Measurements from ENCODE around the gene RNF180. TPM values are rescaled to one million over a fixed set of nuclear protein-coding genes. Genes with fewer than 3 reads are reported as not detected.
A peak's percentile ranks its signal among the peaks of the same experiment; 100 is the strongest.

Gene RNF180
- total and polyA plus RNA-seq, 2 donors: 0.52 to 1.8 TPM

DNA sequence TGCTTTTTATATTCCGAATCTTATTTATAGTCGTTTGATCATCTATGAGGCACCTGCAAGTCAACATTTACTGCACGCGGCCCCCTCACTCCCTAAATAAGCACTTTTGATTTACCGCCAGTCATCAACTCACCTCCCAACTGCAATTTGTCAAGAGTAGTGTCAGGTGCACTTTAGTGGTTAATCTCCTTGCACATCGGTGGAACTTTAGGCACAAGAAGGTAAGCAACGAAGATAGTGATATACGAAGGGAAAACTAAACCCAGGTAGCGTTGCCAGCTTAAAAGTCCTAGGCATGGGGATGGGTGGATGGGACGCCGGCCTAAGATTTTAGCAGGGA lies 513 bp upstream of the RNF180 start:
- WGBS: 60% methylated on average over 11 of the region's 11 CpGs
- DNase-seq (ENCODE audit: low read depth in 6 of 9, low spot score in 9 of 9): no peak
- H3K4me3 ChIP-seq (ENCODE audit: low read length in 2 of 2): peak overlapping the region in 1 of 2 donors; percentile 38
- no peaks in the 10 kb centered on the region for H3K4me1 ChIP-seq (ENCODE audit: control insufficient read depth in 2 of 2, insufficient read depth in 2 of 2, low read length in 2 of 2)
- H3K27me3 ChIP-seq (ENCODE audit: control insufficient read depth in 2 of 2, insufficient read depth in 1 of 2, low read length in 1 of 2): peaks cover 21 to 33% of the 10 kb centered on the region in 2 donors
- H3K36me3 ChIP-seq (ENCODE audit: control insufficient read depth in 2 of 2, insufficient read depth in 2 of 2, low read length in 1 of 2): no peaks in the 10 kb centered on the region
- no peak overlapping the region for H3K27ac ChIP-seq (ENCODE audit: low read depth in 1 of 2, low read length in 1 of 2)
- H3K9me3 ChIP-seq (ENCODE audit: control insufficient read depth in 2 of 2, insufficient read depth in 1 of 2, low read length in 1 of 2): peaks cover 0 to 3% of the 10 kb centered on the region in 2 donors

DNA sequence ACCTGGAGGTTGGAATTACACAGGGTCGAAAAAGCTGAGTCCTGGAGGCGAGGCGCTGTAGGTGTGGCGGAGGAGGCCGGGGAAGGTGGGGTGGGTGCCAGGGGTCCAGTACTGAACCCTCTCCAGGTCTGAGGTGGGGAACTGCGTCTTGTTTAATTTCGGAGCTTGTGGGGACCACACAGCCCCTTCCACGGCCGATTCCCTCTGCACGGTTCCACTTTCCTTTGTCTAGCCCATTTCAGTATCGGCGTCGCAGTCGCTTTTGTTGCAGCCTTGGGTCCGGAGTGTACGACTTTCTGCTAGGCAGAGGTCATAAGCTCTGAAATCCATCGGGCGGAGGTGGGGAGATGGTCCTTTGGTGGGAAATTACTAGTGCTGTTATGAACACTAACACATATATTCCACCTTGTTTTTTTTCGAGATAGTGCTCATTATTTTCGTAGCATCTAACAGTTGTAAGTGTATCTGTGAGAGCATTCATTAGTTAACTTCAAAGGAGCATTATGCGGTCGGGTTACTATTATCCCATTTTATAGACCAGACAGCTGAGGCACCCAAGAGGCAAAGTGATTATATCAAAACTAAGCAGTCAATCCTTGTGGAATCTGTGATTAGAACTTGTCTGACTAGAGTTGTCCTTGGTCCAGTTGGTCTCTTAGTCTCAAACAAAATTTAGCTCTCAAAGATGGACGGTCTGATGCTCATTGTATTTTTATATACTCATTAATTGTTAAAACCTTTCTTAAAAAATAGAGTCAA lies 737 bp downstream of the RNF180 start:
- H3K36me3 ChIP-seq (ENCODE audit: control insufficient read depth in 2 of 2, insufficient read depth in 2 of 2, low read length in 1 of 2): no peaks in the 10 kb centered on the region
- H3K27ac ChIP-seq (ENCODE audit: low read depth in 1 of 2, low read length in 1 of 2): no peak overlapping the region
- H3K4me3 ChIP-seq (ENCODE audit: low read length in 2 of 2): peak overlapping the region; percentile 23 to 38
- WGBS: 25% methylated on average over 23 of the region's 23 CpGs
- H3K9me3 ChIP-seq (ENCODE audit: control insufficient read depth in 2 of 2, insufficient read depth in 1 of 2, low read length in 1 of 2): peaks cover 0 to 3% of the 10 kb centered on the region in 2 donors
- H3K4me1 ChIP-seq (ENCODE audit: control insufficient read depth in 2 of 2, insufficient read depth in 2 of 2, low read length in 2 of 2): no peaks in the 10 kb centered on the region
- peaks cover 21 to 33% of the 10 kb centered on the region in 2 donors for H3K27me3 ChIP-seq (ENCODE audit: control insufficient read depth in 2 of 2, insufficient read depth in 1 of 2, low read length in 1 of 2)
- no peak for DNase-seq (ENCODE audit: low read depth in 6 of 9, low spot score in 9 of 9)

DNA sequence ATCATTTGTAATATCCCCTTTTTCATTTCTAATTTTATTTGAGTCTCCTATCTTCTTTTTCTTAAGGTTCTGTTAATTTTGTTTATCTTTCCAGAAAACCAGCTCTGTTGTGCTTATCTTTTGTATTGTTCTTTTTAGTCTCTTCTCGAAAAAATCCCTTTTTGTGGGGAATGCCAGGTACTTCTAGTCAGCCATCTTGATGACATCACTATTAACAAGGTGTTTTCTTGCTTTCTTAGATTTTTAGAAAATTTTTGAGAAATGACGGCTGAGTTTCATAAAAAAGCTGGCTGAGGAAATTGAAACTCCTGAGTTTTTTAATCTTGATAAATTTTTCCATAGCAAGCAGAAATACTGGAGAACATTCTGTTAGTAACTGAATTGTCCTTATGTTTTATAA lies 10.7 kb downstream of the RNF180 start:
- WGBS: 92% methylated on average over 2 of the region's 2 CpGs
- Histone ChIP-seq H3K9me3 (ENCODE audit: control insufficient read depth in 2 of 2, insufficient read depth in 1 of 2, low read length in 1 of 2) (no peaks in the 10 kb centered on the region), H3K4me1 (ENCODE audit: control insufficient read depth in 2 of 2, insufficient read depth in 2 of 2, low read length in 2 of 2) (no peaks in the 10 kb centered on the region), H3K36me3 (ENCODE audit: control insufficient read depth in 2 of 2, insufficient read depth in 2 of 2, low read length in 1 of 2) (no peaks in the 10 kb centered on the region), H3K27ac (ENCODE audit: low read depth in 1 of 2, low read length in 1 of 2) (no peak overlapping the region), H3K27me3 (ENCODE audit: control insufficient read depth in 2 of 2, insufficient read depth in 1 of 2, low read length in 1 of 2) (no peaks in the 10 kb centered on the region), H3K4me3 (ENCODE audit: low read length in 2 of 2) (no peak overlapping the region)
- DNase-seq (ENCODE audit: low read depth in 6 of 9, low spot score in 9 of 9): no peak

DNA sequence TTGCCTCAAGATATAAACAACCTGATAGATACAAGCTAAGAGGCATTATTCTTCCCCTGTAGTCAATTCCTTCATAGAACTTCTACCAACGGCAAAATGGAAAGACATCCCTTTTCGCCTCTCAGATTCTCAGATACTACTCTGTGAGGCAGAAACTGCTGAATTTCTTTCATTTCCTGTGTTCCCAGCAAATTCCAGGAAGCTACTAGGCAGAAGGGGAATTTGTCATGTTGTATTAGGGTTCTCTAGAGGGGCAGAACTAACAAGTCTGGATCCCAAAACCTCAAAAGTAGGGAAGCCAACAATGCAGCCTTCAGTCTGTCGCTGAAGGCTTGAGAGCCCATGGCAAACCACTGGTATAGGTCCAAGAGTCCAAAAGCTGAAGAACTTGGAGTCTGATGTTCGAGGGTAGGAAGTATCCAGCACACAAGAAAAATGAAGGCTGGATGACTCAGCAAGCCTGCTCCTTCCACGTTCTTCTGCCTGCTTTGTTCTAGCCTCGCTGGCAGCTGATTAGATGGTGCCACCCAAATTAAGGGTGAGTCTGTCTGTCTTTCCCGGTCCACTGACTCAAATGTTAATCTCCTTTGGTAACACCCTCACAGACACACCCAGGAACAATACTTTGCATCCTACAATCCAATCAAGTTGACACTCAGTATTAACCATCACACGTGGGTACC lies 15.2 kb downstream of the RNF180 start:
- no peaks in the 10 kb centered on the region for H3K27me3 ChIP-seq (ENCODE audit: control insufficient read depth in 2 of 2, insufficient read depth in 1 of 2, low read length in 1 of 2)
- H3K4me3 ChIP-seq (ENCODE audit: low read length in 2 of 2): no peak overlapping the region
- 56% methylated on average over 8 of the region's 8 CpGs for WGBS
- H3K27ac ChIP-seq (ENCODE audit: low read depth in 1 of 2, low read length in 1 of 2): no peak overlapping the region
- H3K36me3 ChIP-seq (ENCODE audit: control insufficient read depth in 2 of 2, insufficient read depth in 2 of 2, low read length in 1 of 2): no peaks in the 10 kb centered on the region
- no peaks in the 10 kb centered on the region for H3K9me3 ChIP-seq (ENCODE audit: control insufficient read depth in 2 of 2, insufficient read depth in 1 of 2, low read length in 1 of 2)
- no peaks in the 10 kb centered on the region for H3K4me1 ChIP-seq (ENCODE audit: control insufficient read depth in 2 of 2, insufficient read depth in 2 of 2, low read length in 2 of 2)
- no peak for DNase-seq (ENCODE audit: low read depth in 6 of 9, low spot score in 9 of 9)

DNA sequence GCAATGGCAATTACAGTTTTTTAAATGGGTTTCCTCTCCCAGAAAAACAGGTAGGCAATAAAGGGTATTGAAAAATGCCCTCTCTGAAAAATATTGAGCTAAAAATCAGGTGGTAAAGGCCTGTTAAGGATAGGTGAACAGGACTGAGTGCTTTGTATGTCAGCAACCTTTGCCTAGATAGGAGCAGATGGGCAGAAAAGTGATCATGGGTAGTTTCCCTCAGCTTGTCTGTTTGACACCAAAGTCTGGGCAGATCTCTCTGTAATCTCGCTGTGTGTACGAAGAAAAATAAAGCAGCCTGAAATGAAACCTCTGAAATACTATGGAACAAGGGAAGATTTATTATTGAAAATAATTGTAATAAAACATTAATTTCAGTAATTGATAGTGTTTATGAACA lies 15.8 kb downstream of the RNF180 start:
- DNase-seq (ENCODE audit: low read depth in 6 of 9, low spot score in 9 of 9): no peak
- Histone ChIP-seq H3K27ac (ENCODE audit: low read depth in 1 of 2, low read length in 1 of 2) (no peak overlapping the region), H3K36me3 (ENCODE audit: control insufficient read depth in 2 of 2, insufficient read depth in 2 of 2, low read length in 1 of 2) (no peaks in the 10 kb centered on the region), H3K4me3 (ENCODE audit: low read length in 2 of 2) (no peak overlapping the region), H3K27me3 (ENCODE audit: control insufficient read depth in 2 of 2, insufficient read depth in 1 of 2, low read length in 1 of 2) (no peaks in the 10 kb centered on the region), H3K9me3 (ENCODE audit: control insufficient read depth in 2 of 2, insufficient read depth in 1 of 2, low read length in 1 of 2) (no peaks in the 10 kb centered on the region), H3K4me1 (ENCODE audit: control insufficient read depth in 2 of 2, insufficient read depth in 2 of 2, low read length in 2 of 2) (no peaks in the 10 kb centered on the region)
- WGBS: 71% methylated on average over 2 of the region's 2 CpGs

DNA sequence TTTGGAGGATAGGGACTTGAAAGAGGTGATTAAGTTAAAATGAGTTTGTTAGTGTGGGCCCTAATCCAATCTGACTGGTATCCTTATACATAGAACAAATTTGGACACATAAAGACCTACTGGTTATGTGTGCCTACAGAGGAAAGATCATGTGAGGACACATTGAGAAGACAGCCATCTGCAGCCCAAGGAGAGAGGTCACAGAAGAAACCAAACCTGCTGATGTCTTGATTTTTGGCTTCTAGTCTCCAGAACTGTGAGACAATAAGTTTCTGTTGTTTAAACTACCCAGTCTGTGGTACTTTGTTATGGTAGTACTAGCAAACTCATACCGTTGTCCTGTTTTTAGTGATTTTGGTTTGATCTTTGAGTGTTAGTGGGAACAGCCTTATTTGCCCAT lies 18.3 kb downstream of the RNF180 start:
- Histone ChIP-seq H3K9me3 (ENCODE audit: control insufficient read depth in 2 of 2, insufficient read depth in 1 of 2, low read length in 1 of 2) (no peaks in the 10 kb centered on the region), H3K36me3 (ENCODE audit: control insufficient read depth in 2 of 2, insufficient read depth in 2 of 2, low read length in 1 of 2) (no peaks in the 10 kb centered on the region), H3K27me3 (ENCODE audit: control insufficient read depth in 2 of 2, insufficient read depth in 1 of 2, low read length in 1 of 2) (no peaks in the 10 kb centered on the region), H3K4me3 (ENCODE audit: low read length in 2 of 2) (no peak overlapping the region), H3K4me1 (ENCODE audit: control insufficient read depth in 2 of 2, insufficient read depth in 2 of 2, low read length in 2 of 2) (no peaks in the 10 kb centered on the region), H3K27ac (ENCODE audit: low read depth in 1 of 2, low read length in 1 of 2) (no peak overlapping the region)
- 93% methylated on average over 1 of the region's 1 CpG for WGBS
- DNase-seq (ENCODE audit: low read depth in 6 of 9, low spot score in 9 of 9): no peak

DNA sequence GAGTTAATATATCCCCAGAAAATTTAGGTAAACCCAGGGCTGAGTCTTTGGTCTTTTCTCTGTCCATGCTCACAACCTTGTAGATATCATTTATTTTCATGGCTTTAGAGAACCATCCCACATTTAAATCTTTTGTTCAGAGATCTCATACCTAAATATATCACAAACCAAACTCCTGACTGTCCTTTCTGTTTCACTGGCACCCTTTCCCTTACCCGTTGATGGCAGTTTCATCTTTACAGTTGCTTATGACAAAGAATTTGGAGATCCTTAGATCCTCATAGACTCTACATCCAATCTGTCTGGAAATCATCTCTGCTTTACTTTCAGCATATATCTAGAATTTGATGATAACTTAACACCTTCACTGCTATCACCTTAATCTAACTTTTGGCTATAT lies 19.2 kb downstream of the RNF180 start:
- WGBS: 95% methylated on average over 1 of the region's 1 CpG

DNA sequence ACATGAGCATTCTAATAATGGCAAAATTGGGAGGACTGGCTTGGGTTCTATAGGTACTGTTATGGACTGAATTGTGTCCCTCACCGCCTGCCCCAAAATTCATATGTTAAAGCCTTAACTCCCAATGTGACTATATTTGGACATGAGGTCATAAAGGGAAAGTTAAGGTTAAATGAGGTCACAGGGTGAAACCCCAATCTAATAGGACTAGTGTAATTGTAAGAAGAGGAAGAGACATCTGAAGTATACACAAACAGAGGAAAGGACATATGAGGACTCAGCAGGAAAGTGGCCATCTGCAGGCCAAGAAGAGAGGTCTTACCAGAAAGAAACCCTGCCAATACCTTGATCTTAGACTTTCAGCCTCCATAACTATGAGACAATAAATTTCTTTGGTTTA lies 23.1 kb downstream of the RNF180 start:
- 98% methylated on average over 1 of the region's 1 CpG for WGBS
- Histone ChIP-seq H3K4me1 (ENCODE audit: control insufficient read depth in 2 of 2, insufficient read depth in 2 of 2, low read length in 2 of 2) (no peaks in the 10 kb centered on the region), H3K27ac (ENCODE audit: low read depth in 1 of 2, low read length in 1 of 2) (no peak overlapping the region), H3K9me3 (ENCODE audit: control insufficient read depth in 2 of 2, insufficient read depth in 1 of 2, low read length in 1 of 2) (no peaks in the 10 kb centered on the region), H3K4me3 (ENCODE audit: low read length in 2 of 2) (no peak overlapping the region), H3K27me3 (ENCODE audit: control insufficient read depth in 2 of 2, insufficient read depth in 1 of 2, low read length in 1 of 2) (no peaks in the 10 kb centered on the region), H3K36me3 (ENCODE audit: control insufficient read depth in 2 of 2, insufficient read depth in 2 of 2, low read length in 1 of 2) (no peaks in the 10 kb centered on the region)
- DNase-seq (ENCODE audit: low read depth in 6 of 9, low spot score in 9 of 9): no peak

More for the DNA sequence above, 19.2 kb downstream of the RNF180 start:
- Histone ChIP-seq H3K9me3 (ENCODE audit: control insufficient read depth in 2 of 2, insufficient read depth in 1 of 2, low read length in 1 of 2) (no peaks in the 10 kb centered on the region), H3K27ac (ENCODE audit: low read depth in 1 of 2, low read length in 1 of 2) (no peak overlapping the region), H3K27me3 (ENCODE audit: control insufficient read depth in 2 of 2, insufficient read depth in 1 of 2, low read length in 1 of 2) (no peaks in the 10 kb centered on the region), H3K4me3 (ENCODE audit: low read length in 2 of 2) (no peak overlapping the region), H3K4me1 (ENCODE audit: control insufficient read depth in 2 of 2, insufficient read depth in 2 of 2, low read length in 2 of 2) (no peaks in the 10 kb centered on the region), H3K36me3 (ENCODE audit: control insufficient read depth in 2 of 2, insufficient read depth in 2 of 2, low read length in 1 of 2) (no peaks in the 10 kb centered on the region)
- DNase-seq (ENCODE audit: low read depth in 6 of 9, low spot score in 9 of 9): no peak

DNA sequence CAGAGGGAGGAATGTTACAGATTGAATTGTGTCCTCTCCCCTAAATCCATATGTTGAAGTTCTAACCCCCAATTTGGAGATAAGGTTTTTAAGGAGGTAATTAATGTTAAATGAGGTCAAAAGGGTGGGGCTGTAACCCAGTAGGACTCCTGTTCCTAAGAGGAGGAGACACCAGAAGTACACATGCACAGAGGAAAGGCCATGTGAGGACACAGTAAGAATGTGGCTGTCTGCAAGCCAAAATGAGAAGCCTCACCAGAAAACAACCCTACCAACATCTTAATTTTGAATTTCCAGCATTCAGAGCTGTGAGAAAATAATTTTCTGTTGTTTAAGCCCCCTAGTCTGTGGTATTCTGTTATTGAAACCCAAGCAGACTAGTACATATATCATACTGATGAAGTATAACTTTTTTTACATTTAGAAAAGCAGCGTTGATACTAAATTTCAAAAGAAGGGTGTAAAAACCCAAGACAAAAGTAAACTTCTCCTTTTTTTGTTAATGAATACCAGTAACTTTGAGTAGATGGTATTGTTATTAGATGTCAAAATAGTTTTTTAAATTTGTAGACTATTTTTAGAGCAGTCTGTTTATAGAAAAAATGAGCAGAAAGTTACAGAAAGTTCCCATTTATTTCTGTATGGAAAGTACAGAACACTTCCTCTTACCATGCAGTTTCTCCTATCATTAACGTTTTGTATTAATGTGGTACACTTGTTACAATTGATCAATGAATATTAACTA lies 25.1 kb downstream of the RNF180 start:
- Histone ChIP-seq H3K9me3 (ENCODE audit: control insufficient read depth in 2 of 2, insufficient read depth in 1 of 2, low read length in 1 of 2) (no peaks in the 10 kb centered on the region), H3K36me3 (ENCODE audit: control insufficient read depth in 2 of 2, insufficient read depth in 2 of 2, low read length in 1 of 2) (no peaks in the 10 kb centered on the region), H3K27ac (ENCODE audit: low read depth in 1 of 2, low read length in 1 of 2) (no peak overlapping the region), H3K27me3 (ENCODE audit: control insufficient read depth in 2 of 2, insufficient read depth in 1 of 2, low read length in 1 of 2) (no peaks in the 10 kb centered on the region), H3K4me3 (ENCODE audit: low read length in 2 of 2) (no peak overlapping the region), H3K4me1 (ENCODE audit: control insufficient read depth in 2 of 2, insufficient read depth in 2 of 2, low read length in 2 of 2) (no peaks in the 10 kb centered on the region)
- WGBS: 32% methylated on average over 2 of the region's 2 CpGs
- no peak for DNase-seq (ENCODE audit: low read depth in 6 of 9, low spot score in 9 of 9)
